ENCODE data around the gene IFNA4. TPM values are rescaled to one million over a fixed set of nuclear protein-coding genes. Genes with fewer than 3 reads are reported as not detected.

The IFNA4 gene
- not detected in 2 replicates for total RNA-seq

GRCh38 chr9:21187487-21187886, at the start of gene IFNA4:
Gene IFNA4, minus strand, starts transcription at chr9:21187587. Its CDS starts 56 bp downstream, at chr9:21187531.

GRCh38 chr9:21228122-21228521, 40.7 kb upstream of the IFNA4 start, which contains the start of gene IFNA17:
Gene IFNA17, minus strand, starts transcription at chr9:21228222. Its CDS starts 49 bp downstream, at chr9:21228173.

DNA sequence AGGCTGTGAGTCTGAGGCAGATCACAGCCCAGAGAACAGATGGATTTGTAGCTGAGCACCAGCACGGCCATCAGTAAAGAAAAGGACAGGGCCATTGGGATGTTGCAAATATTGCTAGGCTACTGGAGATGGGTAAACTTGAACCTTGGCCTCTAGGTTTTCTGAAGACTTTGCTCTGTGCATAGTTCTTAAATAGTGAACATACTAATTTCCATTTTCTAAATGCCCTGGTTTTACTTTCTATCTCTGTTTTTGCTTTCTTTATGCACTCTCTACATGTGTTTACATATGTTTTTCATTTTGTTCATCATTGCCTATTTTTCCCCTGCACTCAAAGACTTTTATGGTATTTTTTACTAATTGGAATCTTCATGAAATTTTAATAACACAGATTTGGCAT, 29.8 kb upstream of the IFNA4 start, which contains the start of gene IFNA16:
Gene IFNA16, minus strand, starts transcription at position 101 of the 400 bp plus-strand sequence. Its CDS starts 6 bp downstream, at position 95.

GRCh38 chr9:21207043-21207442, 19.7 kb upstream of the IFNA4 start, which contains the start of gene IFNA10:
Gene IFNA10, minus strand, starts transcription at chr9:21207143. Its CDS starts 46 bp downstream, at chr9:21207097.

DNA sequence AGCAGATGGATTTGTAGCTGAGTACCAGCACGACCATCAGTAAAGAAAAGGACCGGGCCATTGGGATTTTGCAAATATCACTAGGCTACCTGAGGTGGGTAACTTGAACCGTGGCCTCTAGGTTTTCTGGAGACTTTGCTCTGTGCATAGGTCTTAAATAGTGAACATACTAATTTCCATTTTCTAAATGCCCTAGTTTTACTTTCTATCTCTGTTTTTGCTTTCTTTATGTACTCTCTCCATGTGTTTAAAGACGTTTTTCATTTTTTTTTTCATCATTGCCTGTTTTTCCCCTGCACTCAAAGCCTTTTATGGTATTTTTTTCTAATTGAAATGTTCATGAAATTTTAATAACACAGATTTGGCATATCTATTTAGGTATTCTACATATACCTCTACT, 14.7 kb upstream of the IFNA4 start, which contains the start of gene IFNA7:
Gene IFNA7, minus strand, starts transcription at position 101 of the 400 bp plus-strand sequence. Its CDS starts 40 bp downstream, at position 61.

GRCh38 chr9:21166560-21166959, 20.8 kb downstream of the IFNA4 start, which contains the start of gene IFNA21:
Gene IFNA21, minus strand, starts transcription at chr9:21166660. Its CDS starts 48 bp downstream, at chr9:21166612.

GRCh38 chr9:21141427-21141882, 45.9 kb downstream of the IFNA4 start, which contains the start of gene IFNW1:
Gene IFNW1, minus strand, starts transcription at chr9:21141832. Its CDS starts 262 bp downstream, at chr9:21141570.

Other genes starting within 250 kb of the IFNA4 start
- 4.4 and 4.5 TPM in 2 replicates for gene HACD4, start 155.9 kb downstream of the IFNA4 start, total RNA-seq
- not detected in 2 replicates for gene IFNB1, start 109.6 kb downstream of the IFNA4 start, total RNA-seq
- gene IFNW1, start 45.8 kb downstream of the IFNA4 start, total RNA-seq: not detected in 2 replicates
- not detected in 2 replicates for gene IFNA21, start 20.9 kb downstream of the IFNA4 start, total RNA-seq
- gene IFNA7, start 14.6 kb upstream of the IFNA4 start, total RNA-seq: not detected in 2 replicates
- not detected in 2 replicates for gene IFNA10, start 19.6 kb upstream of the IFNA4 start, total RNA-seq
- gene IFNA16, start 29.7 kb upstream of the IFNA4 start, total RNA-seq: not detected in 2 replicates
- not detected in 2 replicates for gene IFNA17, start 40.6 kb upstream of the IFNA4 start, total RNA-seq
- not detected in 2 replicates for gene IFNA14, start 52.4 kb upstream of the IFNA4 start, total RNA-seq
- gene IFNA5, start 117.7 kb upstream of the IFNA4 start, total RNA-seq: not detected in 2 replicates
- 23.2 and 23.7 TPM in 2 replicates for gene KLHL9, start 147.8 kb upstream of the IFNA4 start, total RNA-seq
- gene IFNA6, start 163.3 kb upstream of the IFNA4 start, total RNA-seq: not detected in 2 replicates
- not detected in 2 replicates for gene IFNA13, start 180.5 kb upstream of the IFNA4 start, total RNA-seq
- gene IFNA2, start 197.8 kb upstream of the IFNA4 start, total RNA-seq: not detected in 2 replicates
- gene IFNA8, start 221.5 kb upstream of the IFNA4 start, total RNA-seq: not detected in 2 replicates

All from bronchus fibroblast of lung (primary cell).